GM19328 (cell line): Measurements from ENCODE around the gene PPP2R5C.

Experiments used
- ATAC-seq: cut with Tn5 transposase; IDR thresholded peaks from one replicate; pipeline ENCODE4 v1.9.1; 2021; ENCODE audit warnings: mild to moderate bottlenecking, moderate library complexity; ENCODE audit not compliant: unreplicated experiment

The PPP2R5C gene

DNA sequence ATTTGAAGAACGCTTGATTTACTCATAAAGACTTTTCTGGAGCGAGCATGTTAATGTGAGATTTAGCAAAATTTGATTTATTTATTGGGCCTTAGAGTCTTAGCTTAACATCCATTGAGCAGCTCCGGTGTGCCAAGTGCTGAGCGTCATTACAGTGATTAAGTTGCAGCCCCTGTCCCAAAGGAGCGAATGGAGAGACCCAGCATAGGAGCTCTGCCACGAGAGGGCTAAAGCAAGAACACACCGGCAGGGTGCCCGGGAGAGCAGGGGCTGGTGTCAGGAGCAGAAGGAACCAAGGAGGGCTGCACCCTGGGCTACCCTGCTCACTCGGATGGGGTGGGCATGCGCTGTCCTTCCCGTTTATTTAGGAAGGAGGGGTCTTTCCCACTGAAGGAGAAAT is 50.6 kb downstream of the PPP2R5C start:
- ATAC-seq: no peak

DNA sequence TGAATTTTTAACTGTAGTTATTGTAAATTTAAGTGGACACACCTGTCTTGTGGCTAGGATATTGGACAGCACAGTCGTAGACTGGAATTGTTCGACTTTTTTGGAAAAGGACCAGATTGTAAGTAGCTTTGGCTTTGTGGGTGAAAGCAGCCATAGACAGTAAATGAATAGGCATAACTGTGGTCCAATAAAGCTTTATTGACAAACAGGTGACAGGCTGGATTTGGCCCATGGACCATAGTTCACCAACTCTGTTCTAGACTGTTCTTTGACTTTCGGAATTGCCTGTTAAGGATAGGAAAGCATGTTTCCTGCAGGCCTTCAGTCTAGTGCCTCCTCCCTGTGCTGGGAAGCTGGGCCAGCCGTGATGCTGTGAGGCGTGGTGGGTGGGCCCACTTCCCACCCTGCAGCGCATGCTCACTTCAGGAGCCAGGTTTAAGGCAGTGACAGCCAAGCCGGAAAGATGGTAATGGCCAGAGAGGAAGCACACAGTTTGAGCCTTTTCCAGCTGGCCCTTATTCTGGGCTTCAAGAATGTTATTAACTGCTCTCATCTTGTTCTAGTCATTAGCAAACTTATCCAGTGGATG is 51.8 kb downstream of the PPP2R5C start:
- ATAC-seq: no peak

- ATAC-seq: no peak
These were observed 52.3 kb downstream of the PPP2R5C start for GRCh38 chr14:101813833-101814232.

- ATAC-seq: no peak
These were observed 53.4 kb downstream of the PPP2R5C start for GRCh38 chr14:101814934-101815333.

- ATAC-seq: no peak
These were observed 54.5 kb downstream of the PPP2R5C start for GRCh38 chr14:101815994-101816393.

- ATAC-seq: no peak
These were observed 56.0 kb downstream of the PPP2R5C start for GRCh38 chr14:101817501-101818001.

DNA sequence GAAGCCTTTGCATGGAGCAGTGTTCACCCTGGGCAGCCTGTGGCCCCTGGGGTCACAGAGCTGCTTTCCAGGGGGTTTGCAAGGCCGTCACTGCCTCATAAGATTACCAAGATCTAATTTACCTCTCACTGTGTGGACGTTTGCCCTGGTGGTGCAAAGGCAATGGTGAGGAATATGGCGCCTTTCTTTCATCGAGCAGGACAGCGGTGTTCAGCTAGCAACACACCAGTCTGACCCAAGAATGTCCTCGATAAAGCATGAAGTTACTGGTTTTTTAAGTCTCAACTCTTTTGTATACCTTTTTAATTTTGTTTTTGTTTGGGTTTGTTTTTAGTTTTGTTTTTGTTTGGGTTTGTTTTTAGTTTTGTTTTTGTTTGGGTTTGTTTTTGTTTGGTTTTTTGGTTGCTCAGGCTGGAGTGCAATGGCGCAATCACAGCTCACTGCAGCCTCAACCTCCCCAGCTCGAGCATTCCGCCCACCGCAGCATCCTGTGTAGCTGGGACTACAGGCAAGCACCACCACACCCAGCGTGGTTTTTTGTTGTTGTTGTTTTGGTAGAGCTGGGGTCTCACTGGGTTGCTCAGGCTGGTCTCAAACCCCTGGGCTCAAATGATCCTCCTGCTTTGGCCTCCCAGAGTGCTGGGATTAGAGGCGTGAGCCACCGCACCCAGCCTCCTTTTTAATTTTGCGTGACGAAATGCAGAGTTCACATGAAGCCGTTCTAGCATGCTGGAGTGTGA is 57.9 kb downstream of the PPP2R5C start:
- ATAC-seq: no peak

DNA sequence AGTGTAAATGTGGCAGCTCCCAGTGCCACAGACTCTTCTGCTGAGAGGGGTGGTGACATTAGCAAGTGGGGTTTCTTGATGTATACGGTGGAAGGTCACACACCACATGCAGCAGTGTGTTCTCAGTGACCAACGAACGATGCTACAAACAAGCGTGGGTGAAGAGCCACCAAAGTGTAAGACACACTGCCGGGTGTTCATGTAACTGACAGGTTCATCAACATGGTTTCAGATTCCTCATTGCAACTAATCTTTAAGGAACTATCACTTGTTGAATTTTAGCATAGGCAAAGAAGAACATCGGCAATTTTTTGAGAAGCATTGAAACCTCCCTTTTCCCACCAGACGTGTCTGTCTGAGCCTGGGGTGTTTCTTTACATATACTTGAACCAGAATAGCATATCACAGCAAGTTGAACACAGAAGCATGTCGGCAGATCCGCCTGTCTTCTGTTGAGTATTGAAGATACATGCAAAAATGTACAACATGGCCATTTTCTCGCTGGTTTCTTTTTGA is 58.8 kb downstream of the PPP2R5C start:
- ATAC-seq: no peak

DNA sequence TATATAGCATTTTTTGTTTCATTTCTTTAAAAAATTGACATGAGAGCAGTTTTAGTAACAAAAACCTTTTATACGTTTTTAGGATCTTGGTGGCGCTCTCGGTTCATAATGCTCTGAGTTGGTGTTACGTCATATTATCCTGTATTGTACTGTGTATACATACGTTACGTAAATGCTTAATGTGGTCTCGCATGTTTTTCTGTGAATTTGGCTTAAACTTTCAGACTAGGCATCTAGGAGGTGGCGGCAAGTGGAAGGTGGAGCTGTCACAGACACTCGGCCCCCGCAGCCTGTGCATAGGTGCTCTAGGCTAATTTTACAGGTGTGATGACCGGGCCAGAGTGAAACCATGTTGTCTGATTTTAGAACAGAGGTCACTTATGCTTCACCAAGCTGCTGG is 60.0 kb downstream of the PPP2R5C start:
- ATAC-seq: no peak

DNA sequence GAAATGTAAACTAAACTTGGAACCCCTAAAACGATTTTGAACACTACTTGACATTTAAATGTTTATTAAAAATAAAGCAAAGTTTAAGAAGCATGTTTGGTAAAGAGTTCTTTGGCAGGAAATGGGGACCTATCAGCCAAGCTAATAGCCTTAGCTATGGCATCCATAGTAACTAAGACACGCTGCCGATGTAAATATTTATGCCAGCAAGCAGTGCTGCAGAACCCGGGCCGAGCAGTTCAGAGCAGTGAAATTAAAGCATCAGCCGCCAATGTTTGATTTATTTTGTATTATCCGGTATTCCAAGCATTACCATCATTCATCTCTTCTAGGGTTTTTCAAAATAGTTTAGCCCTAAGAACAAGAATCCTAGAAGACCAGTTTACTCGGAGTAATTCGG is 61.6 kb downstream of the PPP2R5C start:
- ATAC-seq: no peak

DNA sequence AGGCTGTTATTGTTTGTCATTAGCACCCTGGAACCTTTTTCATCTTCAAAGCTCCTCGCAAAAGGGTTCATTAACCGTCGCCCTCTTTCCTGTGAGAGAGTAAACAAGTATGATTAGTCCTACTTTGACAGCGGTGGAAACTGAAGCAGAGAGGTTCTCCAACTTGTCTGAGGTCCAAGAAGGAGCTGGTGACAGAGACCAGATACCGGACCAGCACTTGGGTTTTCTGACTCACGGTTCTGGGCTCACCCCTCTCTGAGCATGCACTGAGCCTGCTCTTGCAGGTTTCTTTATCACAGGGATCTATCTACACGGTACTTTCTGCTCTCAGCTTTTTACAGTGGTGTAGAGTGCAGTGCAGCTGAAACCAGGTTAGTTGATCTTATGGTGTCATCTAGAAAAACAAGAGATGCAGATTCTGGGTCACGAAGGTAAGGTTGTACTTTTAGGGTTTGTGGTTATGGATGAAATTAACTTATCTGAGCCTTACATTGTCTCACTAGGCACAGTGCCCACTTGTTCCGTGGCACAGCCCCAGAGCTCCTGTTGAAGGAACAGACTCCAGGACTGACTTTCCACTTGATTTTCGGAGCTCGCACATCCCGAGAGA is 62.1 kb downstream of the PPP2R5C start:
- peak; percentile 37 for ATAC-seq

DNA sequence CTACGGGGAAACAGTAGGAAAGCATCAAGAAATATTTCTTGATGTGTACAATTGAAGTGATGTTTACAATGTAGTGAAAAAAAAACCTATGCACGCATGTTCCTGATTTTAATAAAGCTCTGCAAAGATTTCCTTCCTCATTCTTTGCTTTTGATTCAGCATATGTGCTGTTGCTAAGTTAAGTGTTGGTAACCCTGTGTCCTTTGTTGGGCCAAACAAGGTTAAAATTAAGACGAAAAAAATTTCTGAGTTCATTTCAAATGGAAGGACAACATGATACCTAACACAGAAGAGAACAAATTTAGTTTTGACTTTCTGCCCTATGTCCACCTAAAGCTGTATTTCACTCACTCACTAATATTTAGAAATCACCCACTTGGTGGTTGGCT is 62.8 kb downstream of the PPP2R5C start:
- no peak for ATAC-seq

GRCh38 chr14:101825797-101826196 is 64.3 kb downstream of the PPP2R5C start:
- ATAC-seq: no peak

DNA sequence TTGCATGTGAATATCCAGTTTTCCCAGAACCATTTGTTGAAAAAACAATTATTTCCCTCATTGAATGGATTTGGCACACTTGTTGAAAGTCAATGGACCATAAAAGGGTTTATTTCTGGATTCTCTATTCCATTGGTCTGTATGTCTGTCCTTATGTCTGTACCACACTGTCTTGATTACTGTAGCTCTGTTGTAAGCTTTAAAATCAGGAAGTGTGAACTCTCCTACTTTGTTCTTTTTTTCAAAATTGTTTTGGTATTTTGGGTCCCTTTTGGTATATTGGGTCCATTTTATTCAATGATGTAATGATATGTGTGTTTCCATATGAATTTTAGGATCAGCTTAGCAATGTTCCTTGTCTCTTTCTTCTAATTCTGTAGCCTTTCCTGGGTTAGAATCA is 64.8 kb downstream of the PPP2R5C start:
- no peak for ATAC-seq

GRCh38 chr14:101827286-101827685 is 65.8 kb downstream of the PPP2R5C start:
- no peak for ATAC-seq

GRCh38 chr14:101828046-101828445 is 66.5 kb downstream of the PPP2R5C start:
- ATAC-seq: no peak

DNA sequence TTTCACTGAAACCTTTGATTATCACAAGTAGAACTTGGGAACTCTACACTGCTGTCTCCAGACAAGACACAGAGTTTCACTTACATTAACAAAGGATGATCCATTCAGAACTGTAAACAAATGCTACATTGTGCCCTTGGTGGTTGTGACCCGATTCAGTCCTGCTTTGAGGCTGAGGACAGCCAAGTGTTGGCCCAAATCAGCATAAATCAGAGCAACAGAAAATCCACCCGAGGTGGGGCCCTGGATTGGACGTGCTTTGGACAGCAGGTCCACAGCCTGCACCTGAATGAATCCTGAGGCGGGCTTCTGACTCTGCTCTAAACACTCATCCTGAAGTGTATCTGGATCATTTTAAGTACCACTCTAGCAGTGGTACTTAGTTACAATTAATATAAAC is 68.8 kb downstream of the PPP2R5C start:
- ATAC-seq: no peak

GRCh38 chr14:101833045-101833444 is 71.5 kb downstream of the PPP2R5C start:
- ATAC-seq: no peak

- no peak for ATAC-seq
These were observed 72.9 kb downstream of the PPP2R5C start for GRCh38 chr14:101834397-101834796.

GRCh38 chr14:101834800-101835547 is 73.5 kb downstream of the PPP2R5C start:
- ATAC-seq: no peak

DNA sequence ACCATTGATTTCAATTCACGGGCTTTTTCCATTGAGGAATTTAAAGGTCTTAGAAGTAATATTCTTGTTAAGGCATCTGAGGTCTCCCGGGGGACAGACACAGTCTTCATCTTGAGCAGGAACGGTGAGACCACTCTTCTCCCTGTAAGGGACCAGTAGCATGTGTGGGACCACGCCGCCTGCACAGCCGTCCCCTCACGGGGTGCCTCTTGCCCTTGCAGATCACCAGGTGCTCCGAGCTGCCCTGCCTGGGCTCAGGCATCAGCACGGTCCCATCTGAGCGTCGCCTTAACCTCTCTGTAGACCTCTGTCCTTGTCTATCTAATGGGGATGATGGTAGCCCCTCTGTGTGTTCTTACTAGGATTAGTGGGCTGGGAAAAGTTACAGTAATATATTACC is 74.1 kb downstream of the PPP2R5C start:
- ATAC-seq: no peak
